GM21529 (cell line): Measurements from ENCODE around the gene MSLN.

Experiments used
- ATAC-seq: cut with Tn5 transposase; IDR thresholded peaks from one replicate; pipeline ENCODE4 v1.9.1; 2021; ENCODE audit not compliant: unreplicated experiment

MSLN gene

GRCh38 chr16:801584-802363 lies 41.2 kb downstream of the MSLN start:
- ATAC-seq: no peak

- no peak for ATAC-seq
Measured at GRCh38 chr16:802461-802860, 41.9 kb downstream of the MSLN start.

GRCh38 chr16:802914-803753 lies 42.6 kb downstream of the MSLN start:
- no peak for ATAC-seq

GRCh38 chr16:803754-804080 lies 43.2 kb downstream of the MSLN start:
- ATAC-seq: no peak

- no peak for ATAC-seq
Measured at GRCh38 chr16:804193-805048, 43.9 kb downstream of the MSLN start.

GRCh38 chr16:805474-805873 lies 44.9 kb downstream of the MSLN start:
- no peak for ATAC-seq

- ATAC-seq: peak; percentile 92
Measured at GRCh38 chr16:807347-808084, 47.0 kb downstream of the MSLN start.

GRCh38 chr16:808085-808386 lies 47.5 kb downstream of the MSLN start:
- ATAC-seq: no peak

- ATAC-seq: no peak
Measured at GRCh38 chr16:813204-813915, 52.8 kb downstream of the MSLN start.

- no peak for ATAC-seq
Measured at GRCh38 chr16:813916-814412, 53.4 kb downstream of the MSLN start.

GRCh38 chr16:814974-815373 lies 54.4 kb downstream of the MSLN start:
- no peak for ATAC-seq

- no peak for ATAC-seq
Measured at GRCh38 chr16:815861-816260, 55.3 kb downstream of the MSLN start.

- ATAC-seq: no peak
Measured at GRCh38 chr16:817001-817906, 56.7 kb downstream of the MSLN start.

- no peak for ATAC-seq
Measured at GRCh38 chr16:818132-818531, 57.6 kb downstream of the MSLN start.
